SK-N-SH (cell line): ENCODE data around the gene COX7C. TPM values are rescaled to one million over a fixed set of nuclear protein-coding genes. Genes with fewer than 3 reads are reported as not detected.

Source experiments
- CTCF ChIA-PET: fragments of 300-600, 350-600 bp; formaldehyde crosslinking; extraction: SDS; loops from one replicate; lab custom pipeline; 2021; lab: Yijun Ruan, JAX
- POLR2A ChIA-PET: fragments of 350-600 bp; sonication (Branson Sonifier 250); formaldehyde crosslinking; extraction: SDS; loops from one replicate; lab custom pipeline; 2020; ENCODE audit warnings: antibody characterized with exemption, inconsistent platforms; lab: Yijun Ruan, JAX
- DNase-seq: peaks from one replicate; pipeline ENCODE4 v3.0.0; 2012
- H2AFZ ChIP-seq: fragments of 200-600 bp; sonication (generic); 2 replicates; pipeline ENCODE4 v1.8.1; 2016; ENCODE audit warnings: antibody characterized with exemption, mild to moderate bottlenecking, low read depth
- H3F3A ChIP-seq: fragments of 200-600 bp; sonication (generic); replicated peaks from 2 replicates; pipeline ENCODE3; 2016; ENCODE audit warnings: antibody characterized with exemption, mild to moderate bottlenecking; ENCODE audit not compliant: insufficient read depth
- H3K27ac ChIP-seq, 2 experiments: fragments of 200-500 bp in 1 of 2; fragments of 200-600 bp in 1 of 2; sonication (Bioruptor generic) in 1 of 2; sonication (generic), shearing (Covaris generic) in 1 of 2; 2 replicates each; pipeline versions ENCODE4 v1.5.1 to v1.6.1; 2014 to 2016; ENCODE audit warnings: low read depth in 2 of 2, inconsistent platforms in 1 of 2, low read length in 1 of 2, mild to moderate bottlenecking in 1 of 2, mixed read lengths in 1 of 2
- H3K27me3 ChIP-seq: fragments of 200-600 bp; sonication (generic), shearing (Covaris generic); 2 replicates; pipeline ENCODE4 v1.6.1; 2016; ENCODE audit warnings: mixed run types; ENCODE audit not compliant: insufficient read depth
- H3K36me3 ChIP-seq, 2 experiments: fragments of 200-500 bp in 1 of 2; fragments of 200-600 bp in 1 of 2; sonication (Bioruptor generic) in 1 of 2; sonication (generic) in 1 of 2; replicated peaks in 1 of 2; 2 replicates each; pipeline versions ENCODE3 to v1.5.1; 2014 to 2016; ENCODE audit warnings: low read length in 1 of 2, mild to moderate bottlenecking in 1 of 2; ENCODE audit not compliant: insufficient read depth in 2 of 2, control insufficient read depth in 1 of 2
- H3K4me1 ChIP-seq, 2 experiments: fragments of 200-500 bp in 1 of 2; fragments of 200-600 bp in 1 of 2; sonication (Bioruptor generic) in 1 of 2; sonication (generic), shearing (Covaris generic) in 1 of 2; 2 replicates each; pipeline versions ENCODE4 v1.5.1 to v1.6.1; 2014 to 2016; ENCODE audit warnings: low read depth in 1 of 2, low read length in 1 of 2, mixed run types in 1 of 2; ENCODE audit not compliant: insufficient read depth in 2 of 2, control insufficient read depth in 1 of 2
- H3K4me2 ChIP-seq: fragments of 200-600 bp; sonication (generic), shearing (Covaris generic); 2 replicates; pipeline ENCODE4 v1.6.1; 2017; ENCODE audit warnings: mixed run types
- H3K4me3 ChIP-seq, 2 experiments: fragments of 200-500 bp in 1 of 2; fragments of 200-600 bp in 1 of 2; sonication (Bioruptor generic) in 1 of 2; sonication (generic), shearing (Covaris generic) in 1 of 2; 2 replicates each; pipeline versions ENCODE4 v1.5.1 to v1.8.1; 2014 to 2016; ENCODE audit warnings: low read depth in 2 of 2, inconsistent platforms in 1 of 2, low read length in 1 of 2, mild to moderate bottlenecking in 1 of 2, mixed read lengths in 1 of 2, moderate library complexity in 1 of 2
- H3K79me2 ChIP-seq: fragments of 200-600 bp; sonication (generic); 2 replicates; pipeline ENCODE4 v1.8.1; 2017; ENCODE audit warnings: mild to moderate bottlenecking; ENCODE audit not compliant: insufficient read depth
- H3K9ac ChIP-seq: fragments of 200-600 bp; sonication (generic); 2 replicates; pipeline ENCODE4 v1.6.1; 2017; ENCODE audit warnings: mixed run types
- H3K9me2 ChIP-seq: fragments of 200-600 bp; sonication (generic); 2 replicates; pipeline ENCODE4 v1.6.1; 2017; ENCODE audit warnings: mixed run types
- H3K9me3 ChIP-seq: fragments of 200-600 bp; sonication (generic); 2 replicates; pipeline ENCODE4 v1.6.1; 2017; ENCODE audit warnings: mixed run types, mild to moderate bottlenecking, moderate library complexity
- H4K20me1 ChIP-seq: fragments of 200-600 bp; sonication (generic); 2 replicates; pipeline ENCODE4 v1.6.1; 2017; ENCODE audit warnings: mild to moderate bottlenecking, mixed run types; ENCODE audit not compliant: insufficient read depth
- CHD2 ChIP-seq: fragments of 150-350 bp; IDR thresholded peaks from 2 replicates; pipeline ENCODE4 v1.6.1; 2018; ENCODE audit warnings: low read length; ENCODE audit not compliant: partially characterized antibody
- EP300 ChIP-seq, 2 experiments: IDR thresholded peaks; 2 replicates each; pipeline versions ENCODE4 v1.4.0 to v1.6.1; 2012; ENCODE audit warnings: borderline replicate concordance in 1 of 2, low read depth in 1 of 2, low read length in 1 of 2
- FOSL2 ChIP-seq: IDR thresholded peaks from 2 replicates; pipeline ENCODE4 v1.4.0; 2012; ENCODE audit warnings: low read depth, mild to moderate bottlenecking, moderate library complexity, borderline replicate concordance
- GABPA ChIP-seq: IDR thresholded peaks from 2 replicates; pipeline ENCODE4 v1.4.0; 2012; ENCODE audit warnings: low read depth, mild to moderate bottlenecking
- GATA2 ChIP-seq: sonication (generic); formaldehyde crosslinking; IDR thresholded peaks from 2 replicates; pipeline ENCODE4 v1.5.0; 2020; ENCODE audit warnings: mild to moderate bottlenecking, missing genetic modification reagents
- IRF3 ChIP-seq: fragments of 150-350 bp; IDR thresholded peaks from 2 replicates; pipeline ENCODE4 v1.6.1; 2016; ENCODE audit warnings: mild to moderate bottlenecking, low read depth, low read length
- MAX ChIP-seq: IDR thresholded peaks from 2 replicates; pipeline ENCODE4 v1.4.0; 2012; ENCODE audit warnings: low read depth
- MEF2A ChIP-seq: IDR thresholded peaks from 2 replicates; pipeline ENCODE4 v1.4.0; 2012; ENCODE audit warnings: low read depth, borderline replicate concordance
- NFIC ChIP-seq: IDR thresholded peaks from 2 replicates; pipeline ENCODE4 v1.4.0; 2012; ENCODE audit warnings: borderline replicate concordance
- NRF1 ChIP-seq: IDR thresholded peaks from 2 replicates; pipeline ENCODE4 v1.6.1; 2012; ENCODE audit warnings: low read depth, mild to moderate bottlenecking, low read length
- RFX5 ChIP-seq: IDR thresholded peaks from 2 replicates; pipeline ENCODE4 v1.6.1; 2012; ENCODE audit warnings: mild to moderate bottlenecking, improper control_type of control experiment, low read length
- SIN3A ChIP-seq: IDR thresholded peaks from 2 replicates; pipeline ENCODE4 v1.6.1; 2012; ENCODE audit warnings: low read depth, mild to moderate bottlenecking, low read length, moderate library complexity, borderline replicate concordance
- SMC3 ChIP-seq: IDR thresholded peaks from 2 replicates; pipeline ENCODE4 v1.6.1; 2012; ENCODE audit warnings: low read depth, low read length, improper control_type of control experiment
- TEAD4 ChIP-seq: IDR thresholded peaks from 2 replicates; pipeline ENCODE4 v1.4.0; 2012; ENCODE audit warnings: mild to moderate bottlenecking, borderline replicate concordance; ENCODE audit not compliant: insufficient read depth
- YY1 ChIP-seq: IDR thresholded peaks from 2 replicates; pipeline ENCODE4 v1.4.0; 2012; ENCODE audit warnings: low read depth, mild to moderate bottlenecking
- whole genome bisulfite sequencing: methylation state at CpG from one replicate; pipeline ENCODE4 v1.1.6; 2017; ENCODE audit warnings: low lambda C conversion rate; 5-methylcytosine and 5-hydroxymethylcytosine counted together
- polyA plus RNA-seq, 3 experiments: library from polyadenylated mRNA; depleted of rRNA; stranded (reverse); fragments of >200 nt; gene quantifications; 2 replicates each; pipeline ENCODE4 v1.2.3, GENCODE V29; 2012
- TF ChIP-seq, protein P1 (sequence below): fragments of 200-600 bp; sonication (generic); IDR thresholded peaks from 2 replicates; pipeline ENCODE4 v1.6.1; 2017; ENCODE audit warnings: antibody characterized with exemption, mild to moderate bottlenecking, moderate library complexity

COX7C gene
- polyA plus RNA-seq, 1 of the 3 experiments (the other 2 are of a cell fraction) = 675 TPM

DNA sequence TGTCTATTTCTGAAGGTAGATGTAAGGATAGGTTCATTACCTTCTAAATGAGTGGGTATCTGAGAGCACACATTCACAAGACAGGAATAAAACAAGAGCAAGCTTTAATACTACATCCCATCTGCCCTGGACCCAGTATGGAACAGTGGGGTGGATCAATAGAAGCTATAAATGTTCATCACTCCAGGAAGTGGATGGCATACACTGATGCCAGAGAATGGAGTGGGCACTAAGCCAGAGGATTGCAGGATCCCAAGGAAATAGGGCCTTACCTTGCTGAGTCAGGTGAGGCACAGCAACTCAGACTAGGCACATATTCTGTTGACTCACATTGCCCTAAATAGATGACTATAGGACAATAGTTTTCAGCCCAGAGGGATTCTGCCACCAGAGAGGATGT, 21.3 kb upstream of the COX7C start (continued):
- TF ChIP-seq, protein P1, sequence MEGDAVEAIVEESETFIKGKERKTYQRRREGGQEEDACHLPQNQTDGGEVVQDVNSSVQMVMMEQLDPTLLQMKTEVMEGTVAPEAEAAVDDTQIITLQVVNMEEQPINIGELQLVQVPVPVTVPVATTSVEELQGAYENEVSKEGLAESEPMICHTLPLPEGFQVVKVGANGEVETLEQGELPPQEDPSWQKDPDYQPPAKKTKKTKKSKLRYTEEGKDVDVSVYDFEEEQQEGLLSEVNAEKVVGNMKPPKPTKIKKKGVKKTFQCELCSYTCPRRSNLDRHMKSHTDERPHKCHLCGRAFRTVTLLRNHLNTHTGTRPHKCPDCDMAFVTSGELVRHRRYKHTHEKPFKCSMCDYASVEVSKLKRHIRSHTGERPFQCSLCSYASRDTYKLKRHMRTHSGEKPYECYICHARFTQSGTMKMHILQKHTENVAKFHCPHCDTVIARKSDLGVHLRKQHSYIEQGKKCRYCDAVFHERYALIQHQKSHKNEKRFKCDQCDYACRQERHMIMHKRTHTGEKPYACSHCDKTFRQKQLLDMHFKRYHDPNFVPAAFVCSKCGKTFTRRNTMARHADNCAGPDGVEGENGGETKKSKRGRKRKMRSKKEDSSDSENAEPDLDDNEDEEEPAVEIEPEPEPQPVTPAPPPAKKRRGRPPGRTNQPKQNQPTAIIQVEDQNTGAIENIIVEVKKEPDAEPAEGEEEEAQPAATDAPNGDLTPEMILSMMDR = no peak
- TF ChIP-seq SIN3A (no peak), MEF2A (no peak)

DNA sequence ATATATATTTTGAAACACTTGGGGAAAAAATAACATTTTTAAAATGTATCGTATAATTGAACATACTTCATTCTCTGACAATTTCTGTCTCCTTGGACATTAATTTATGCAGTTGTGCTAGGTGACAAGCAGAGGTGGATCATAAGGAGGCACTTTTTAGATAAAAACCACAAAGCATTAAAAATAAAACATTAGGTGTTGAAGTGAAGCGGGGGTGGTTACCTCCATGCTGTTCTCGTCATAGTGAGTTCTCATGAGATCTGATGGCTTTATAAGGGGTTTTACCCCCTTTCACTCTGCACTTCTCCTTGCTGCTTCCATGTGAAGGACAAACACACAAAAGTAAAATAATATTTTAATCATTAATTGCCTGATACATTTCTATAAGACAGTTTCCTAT, 11.9 kb upstream of the COX7C start:
- Histone ChIP-seq H3K36me3 (no peaks in the 10 kb centered on the region), H3K4me1 (no peaks in the 10 kb centered on the region), H3K9me3 (no peaks in the 10 kb centered on the region), H3K79me2 (no peaks in the 10 kb centered on the region), H3K9ac (no peak overlapping the region), H3K4me2 (no peak overlapping the region), H2AFZ (no peak overlapping the region), H3K4me3 (no peak overlapping the region), H3K27ac (no peak overlapping the region), H3F3A (no peaks in the 10 kb centered on the region), H4K20me1 (no peaks in the 10 kb centered on the region), H3K27me3 (no peaks in the 10 kb centered on the region; the same call in 1 of the 2 replicates), H3K9me2 (no peaks in the 10 kb centered on the region)
- ChIA-PET CTCF (no interaction called here), POLR2A (no interaction called here)
- DNase-seq = no peak
- WGBS = 48% methylated on average over 3 of the region's 3 CpGs
- no peak for TF ChIP-seq NFIC

DNA sequence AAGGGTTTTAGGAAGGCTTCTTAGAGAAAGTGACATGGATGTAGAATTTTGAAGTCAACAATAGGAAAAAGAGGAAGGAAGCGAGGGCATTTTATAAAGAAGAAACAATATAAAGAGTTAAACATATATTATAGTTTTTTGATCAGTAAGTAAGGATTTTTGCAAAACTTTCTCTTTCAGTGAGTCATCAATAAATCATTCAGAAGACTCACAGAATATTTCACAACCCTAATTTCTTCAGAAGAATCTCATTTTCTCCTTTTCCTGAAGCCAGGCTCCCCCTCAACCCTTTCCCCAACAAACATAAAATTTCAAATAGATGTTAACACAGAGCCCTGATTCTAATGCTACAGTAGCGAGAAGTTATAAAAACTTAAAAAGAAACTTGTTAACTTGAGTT, 4.3 kb upstream of the COX7C start:
- no peaks in the 10 kb centered on the region for H3K4me1 ChIP-seq
- TF ChIP-seq CHD2 = no peak
- no peak for TF ChIP-seq RFX5
- no peak for TF ChIP-seq YY1
- TF ChIP-seq SIN3A = no peak
- TF ChIP-seq TEAD4 = no peak
- TF ChIP-seq EP300 (IDR thresholded peaks at IDR 0.05; ENCODE audit: borderline replicate concordance in 1 of 2, low read depth in 1 of 2, low read length in 1 of 2) = no peak
- TF ChIP-seq FOSL2 = no peak
- TF ChIP-seq MEF2A = no peak
- TF ChIP-seq GABPA = no peak
- TF ChIP-seq IRF3 = no peak
- TF ChIP-seq NRF1 = no peak
- TF ChIP-seq SMC3 = no peak
- no peak for TF ChIP-seq GATA2 (CRISPR knock-in tag)
- TF ChIP-seq, protein P1 = no peak
- TF ChIP-seq MAX = no peak
- H3K9me2 ChIP-seq = no peaks in the 10 kb centered on the region
- H3K36me3 ChIP-seq = no peaks in the 10 kb centered on the region
- peaks cover 7% of the 10 kb centered on the region for H3K79me2 ChIP-seq
- H2AFZ ChIP-seq = no peak overlapping the region
- no peak overlapping the region for H3K9ac ChIP-seq
- H3K27me3 ChIP-seq = peaks cover 6% of the 10 kb centered on the region; the same call in 1 of the 2 replicates
- H4K20me1 ChIP-seq = no peaks in the 10 kb centered on the region
- WGBS = 28% methylated on average over 2 of the region's 2 CpGs
- no peak overlapping the region for H3K27ac ChIP-seq
- H3K4me3 ChIP-seq = no peak overlapping the region
- H3K9me3 ChIP-seq = no peaks in the 10 kb centered on the region
- CTCF ChIA-PET = no interaction called here
- DNase-seq = no peak
- no peaks in the 10 kb centered on the region for H3F3A ChIP-seq
- POLR2A ChIA-PET = no interaction called here
- H3K4me2 ChIP-seq = no peak overlapping the region
